Measurements from ENCODE around the gene PCGF6. TPM values are rescaled to one million over a fixed set of nuclear protein-coding genes. Genes with fewer than 3 reads are reported as not detected.

PCGF6 gene
- total and polyA plus RNA-seq, 8 donors = 5.6 to 51.0 (median 13.2) TPM; not detected in 1

DNA sequence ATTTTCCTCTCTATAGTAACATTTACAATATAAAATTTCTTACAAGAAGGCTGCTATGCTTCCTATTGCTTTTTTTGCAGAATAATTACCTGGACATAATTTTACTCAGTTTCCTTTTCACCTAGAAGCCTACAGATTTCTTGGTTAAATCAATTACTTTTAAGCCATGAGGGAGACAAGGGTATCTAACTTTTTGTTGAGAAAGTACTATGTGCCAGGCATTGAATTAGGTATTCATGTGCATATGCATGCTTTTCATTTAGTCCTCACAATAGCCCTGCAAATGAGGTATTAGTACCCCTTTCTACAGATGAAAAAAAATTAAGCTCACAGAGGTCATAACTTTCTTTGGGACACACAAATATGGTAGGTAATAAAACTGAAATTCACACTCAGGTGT lies 16.4 kb downstream of the PCGF6 start:
- no peaks in the 10 kb centered on the region for H3K27me3 ChIP-seq
- H3K4me1 ChIP-seq = no peaks in the 10 kb centered on the region
- peaks cover 19 to 84% (median 80%) of the 10 kb centered on the region in 4 donors for H3K36me3 ChIP-seq
- no peak overlapping the region for H3K4me3 ChIP-seq
- no peak overlapping the region for H3K27ac ChIP-seq
- H3K9me3 ChIP-seq = no peaks in the 10 kb centered on the region
- TF ChIP-seq CTCF (IDR thresholded peaks at IDR 0.05) (no peak), POLR2AphosphoS5 (IDR thresholded peaks at IDR 0.05) (no peak), EP300 (IDR thresholded peaks at IDR 0.05) (no peak), POLR2A (IDR thresholded peaks at IDR 0.05) (no peak)
- intact Hi-C loops (cut with DNase I; ENCODE audit: low total_unique reads) = no loop called here
- no peak for DNase-seq

GRCh38 chr10:103333934-103334520 lies 16.9 kb downstream of the PCGF6 start:
- H3K27me3 ChIP-seq = no peaks in the 10 kb centered on the region
- H3K4me3 ChIP-seq = no peak overlapping the region
- H3K9me3 ChIP-seq = no peaks in the 10 kb centered on the region
- no peak overlapping the region for H3K27ac ChIP-seq
- no peaks in the 10 kb centered on the region for H3K4me1 ChIP-seq
- intact Hi-C loops (cut with DNase I; ENCODE audit: low total_unique reads) = no loop called here
- TF ChIP-seq POLR2A (IDR thresholded peaks at IDR 0.05) = no peak
- no peak for TF ChIP-seq POLR2AphosphoS5 (IDR thresholded peaks at IDR 0.05)
- TF ChIP-seq CTCF (IDR thresholded peaks at IDR 0.05) = peak in 5 of 7 experiments; percentile 31 to 50 (median 33)
- no peak for TF ChIP-seq EP300 (IDR thresholded peaks at IDR 0.05)
- DNase-seq = peak in 1 of 2 donors; percentile 42
- WGBS, 5 donors = 83 to 87% (median 85%) methylated on average over 2 of the region's 2 CpGs
- peaks cover 16 to 85% (median 80%) of the 10 kb centered on the region in 4 donors for H3K36me3 ChIP-seq

DNA sequence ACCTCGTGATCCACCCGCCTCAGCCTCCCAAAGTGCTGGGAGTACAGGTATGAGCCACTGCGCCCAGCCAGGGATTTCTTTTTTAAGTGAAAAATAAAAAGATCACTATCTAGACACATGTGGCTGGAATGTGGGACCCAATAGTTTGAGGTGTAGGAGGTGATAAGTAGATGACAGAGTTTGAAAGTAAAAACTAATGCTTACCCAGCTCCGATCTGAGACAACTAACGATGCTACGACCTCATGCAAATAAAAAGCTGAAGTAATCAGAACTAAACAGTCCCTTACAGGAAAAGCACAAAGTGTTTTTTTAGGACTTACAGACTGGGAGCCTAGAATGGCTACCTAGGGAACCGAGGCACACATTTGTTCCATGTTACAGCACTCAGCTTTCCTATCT lies 23.0 kb downstream of the PCGF6 start:
- intact Hi-C loops (cut with DNase I; ENCODE audit: low total_unique reads) = no loop called here

DNA sequence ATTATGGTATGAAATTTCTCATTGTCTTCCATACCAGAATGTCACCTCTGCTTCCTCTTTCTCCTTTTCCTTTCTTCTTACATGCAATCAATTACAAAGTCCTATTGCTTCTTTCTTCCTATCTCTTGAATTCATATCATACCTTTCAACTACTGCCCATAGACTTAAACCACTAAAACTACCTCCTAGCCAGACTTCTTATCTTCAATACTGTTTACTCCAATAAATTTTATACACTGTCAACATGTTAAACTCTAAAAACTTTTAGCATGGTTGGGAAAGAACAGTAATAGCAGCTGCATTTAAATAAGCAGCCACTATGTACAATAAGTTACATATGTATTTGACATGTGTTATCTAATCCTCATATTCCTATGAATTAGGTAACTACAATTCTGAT lies 34.9 kb downstream of the PCGF6 start:
- no peak for DNase-seq
- no peaks in the 10 kb centered on the region for H3K4me1 ChIP-seq
- H3K27me3 ChIP-seq = no peaks in the 10 kb centered on the region
- no peaks in the 10 kb centered on the region for H3K9me3 ChIP-seq
- peaks cover 27 to 87% (median 83%) of the 10 kb centered on the region in 4 donors for H3K36me3 ChIP-seq
- H3K27ac ChIP-seq = no peak overlapping the region
- intact Hi-C loops (cut with DNase I; ENCODE audit: low total_unique reads) = no loop called here
- TF ChIP-seq POLR2AphosphoS5 (IDR thresholded peaks at IDR 0.05) = no peak
- no peak for TF ChIP-seq POLR2A (IDR thresholded peaks at IDR 0.05)
- no peak for TF ChIP-seq EP300 (IDR thresholded peaks at IDR 0.05)
- TF ChIP-seq CTCF (IDR thresholded peaks at IDR 0.05) = no peak
- no peak overlapping the region for H3K4me3 ChIP-seq

More for the DNA sequence above, 23.0 kb downstream of the PCGF6 start:
- peaks cover 26 to 98% (median 93%) of the 10 kb centered on the region in 4 donors for H3K36me3 ChIP-seq
- H3K27me3 ChIP-seq = no peaks in the 10 kb centered on the region
- no peak overlapping the region for H3K4me3 ChIP-seq
- no peaks in the 10 kb centered on the region for H3K9me3 ChIP-seq
- no peak for DNase-seq
- no peak overlapping the region for H3K27ac ChIP-seq
- TF ChIP-seq POLR2AphosphoS5 (IDR thresholded peaks at IDR 0.05) = no peak
- no peaks in the 10 kb centered on the region for H3K4me1 ChIP-seq
- WGBS, 5 donors = 87 to 93% (median 91%) methylated on average over 7 of the region's 7 CpGs

DNA sequence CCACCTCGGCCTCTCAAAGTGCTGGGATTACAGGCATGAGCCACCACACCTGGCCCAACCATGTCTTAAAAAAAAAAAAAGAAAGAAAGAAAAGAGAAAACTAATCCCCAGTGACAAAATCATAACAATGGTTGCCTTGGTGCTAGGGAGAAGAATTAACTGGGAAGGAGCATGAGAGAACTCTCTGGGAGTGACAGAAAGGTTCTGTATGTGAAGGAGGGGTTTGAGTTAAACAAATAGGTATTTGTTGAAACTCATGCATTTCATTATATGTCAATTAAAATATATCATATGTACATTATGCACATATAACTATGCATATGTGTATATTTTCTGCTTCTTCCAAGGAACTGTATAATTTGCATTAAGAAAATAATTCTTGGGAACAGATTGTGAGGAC lies 40.7 kb downstream of the PCGF6 start:
- peaks cover 29 to 99% (median 97%) of the 10 kb centered on the region in 4 donors for H3K36me3 ChIP-seq
- no peak for DNase-seq
- no peaks in the 10 kb centered on the region for H3K9me3 ChIP-seq
- H3K27me3 ChIP-seq = no peaks in the 10 kb centered on the region
- WGBS, 5 donors = 72 to 94% (median 92%) methylated on average over 1 of the region's 1 CpG
- TF ChIP-seq POLR2AphosphoS5 (IDR thresholded peaks at IDR 0.05) (no peak), EP300 (IDR thresholded peaks at IDR 0.05) (no peak), POLR2A (IDR thresholded peaks at IDR 0.05) (no peak), CTCF (IDR thresholded peaks at IDR 0.05) (no peak)
- H3K27ac ChIP-seq = no peak overlapping the region
- no peak overlapping the region for H3K4me3 ChIP-seq
- no peaks in the 10 kb centered on the region for H3K4me1 ChIP-seq
- intact Hi-C loops (cut with DNase I; ENCODE audit: low total_unique reads) = no loop called here
